HG03097 (cell line): ENCODE measurements around the gene CLN3.
"Not testable (repeated sequence)": the region's sequence is repeated elsewhere in the genome, so short reads cannot be mapped to it uniquely, and the experiment has no call there.

Source experiments
- ATAC-seq: cut with Tn5 transposase; IDR thresholded peaks from one replicate; pipeline ENCODE4 v1.9.1; 2021; ENCODE audit not compliant: unreplicated experiment, low FRiP score

Gene CLN3

DNA sequence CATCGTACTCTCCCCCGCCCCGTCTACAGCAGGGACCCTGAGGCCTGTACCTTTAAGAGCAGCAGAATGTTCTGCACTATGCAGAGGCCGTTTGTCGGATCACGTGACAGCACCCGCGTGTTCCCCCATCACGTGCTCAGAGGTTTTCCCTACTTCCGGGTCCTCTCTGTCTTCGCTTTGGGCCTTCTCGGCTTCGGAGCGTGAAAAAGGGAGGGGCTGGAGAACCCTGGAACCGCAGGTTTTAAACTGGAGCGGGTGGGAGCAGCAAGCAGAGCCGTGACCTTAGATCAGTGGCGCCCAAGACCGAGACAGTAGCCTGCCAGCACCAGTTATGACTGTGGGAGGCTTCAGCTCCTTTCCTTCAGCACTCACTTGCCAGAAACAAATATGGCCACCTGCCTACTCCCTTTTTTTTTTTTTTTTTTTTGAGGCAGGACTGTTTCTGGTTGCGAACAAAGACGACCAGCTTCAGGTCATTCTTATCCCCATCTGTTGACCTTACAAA lies at the start of gene CLN3:
CLN3 (minus strand) TSS at position 105 of the 505 bp plus-strand sequence. CDS start 315 bp downstream, outside the sequence.
- peak; percentile 60 for ATAC-seq

DNA sequence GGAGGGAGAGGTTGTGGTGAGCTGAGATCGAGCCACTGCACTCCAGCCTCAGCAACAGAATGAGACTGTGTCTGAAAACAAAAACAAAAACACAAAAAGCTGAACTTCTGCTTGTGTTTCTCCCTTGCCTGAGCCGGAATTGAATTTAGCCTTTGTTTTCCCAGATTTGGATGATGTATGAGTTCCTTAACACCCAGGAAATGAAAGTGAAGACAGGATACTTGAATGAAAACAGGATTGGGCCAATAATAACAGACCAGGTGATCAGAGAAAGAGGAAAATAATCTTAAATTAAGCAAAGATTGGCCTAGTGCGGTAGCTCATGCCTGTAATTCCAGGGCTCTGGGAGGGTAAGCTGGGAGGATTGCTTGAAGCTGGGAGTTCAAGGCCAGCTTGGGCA lies 48.5 kb upstream of the CLN3 start:
- ATAC-seq: no peak

DNA sequence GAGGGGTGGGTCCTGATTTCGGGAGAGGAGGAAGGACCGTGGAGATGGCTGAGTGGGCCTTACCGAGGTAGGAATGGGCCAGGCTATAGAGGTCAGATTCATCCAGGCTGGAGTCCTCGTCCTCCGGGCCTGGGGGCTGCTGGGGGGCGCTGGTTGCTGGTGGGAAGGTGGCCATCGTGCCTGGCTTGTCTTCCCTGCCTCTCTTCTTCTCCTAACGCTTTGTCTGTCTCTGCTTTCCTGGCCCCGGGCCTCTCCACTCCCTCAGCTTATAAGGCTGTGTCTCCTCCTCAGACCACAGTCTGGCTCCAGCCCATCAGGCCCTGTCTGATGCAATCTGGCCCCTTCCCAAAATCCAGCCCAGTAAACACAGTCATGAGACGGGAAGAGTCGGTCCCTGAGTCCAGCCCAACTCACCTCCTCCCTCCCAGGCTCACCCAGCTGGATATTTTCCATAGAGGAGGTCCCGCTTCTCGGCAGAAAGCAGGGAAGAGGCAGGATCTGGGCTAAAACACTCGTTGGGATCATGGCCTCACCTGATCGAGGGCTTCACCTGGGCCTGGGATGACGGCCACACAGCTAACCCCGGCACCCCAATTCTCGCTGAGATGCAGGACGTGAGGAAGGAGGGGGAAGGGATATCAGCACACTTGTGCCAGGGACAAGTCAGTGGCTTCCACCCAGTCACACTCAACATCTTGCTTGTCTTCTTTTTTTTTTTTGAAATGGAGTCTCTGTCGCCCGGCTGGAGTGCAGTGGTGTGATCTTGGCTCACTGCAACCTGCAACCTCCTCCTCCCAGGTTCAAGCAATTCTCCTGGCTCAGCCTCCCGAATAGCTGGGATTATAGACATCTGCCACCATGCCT lies 47.1 kb upstream of the CLN3 start, which contains the start of gene NUPR1:
NUPR1 (minus strand) TSS at position 242 of the 864 bp plus-strand sequence; CDS start at position 175, 67 bp downstream.
- no peak for ATAC-seq

DNA sequence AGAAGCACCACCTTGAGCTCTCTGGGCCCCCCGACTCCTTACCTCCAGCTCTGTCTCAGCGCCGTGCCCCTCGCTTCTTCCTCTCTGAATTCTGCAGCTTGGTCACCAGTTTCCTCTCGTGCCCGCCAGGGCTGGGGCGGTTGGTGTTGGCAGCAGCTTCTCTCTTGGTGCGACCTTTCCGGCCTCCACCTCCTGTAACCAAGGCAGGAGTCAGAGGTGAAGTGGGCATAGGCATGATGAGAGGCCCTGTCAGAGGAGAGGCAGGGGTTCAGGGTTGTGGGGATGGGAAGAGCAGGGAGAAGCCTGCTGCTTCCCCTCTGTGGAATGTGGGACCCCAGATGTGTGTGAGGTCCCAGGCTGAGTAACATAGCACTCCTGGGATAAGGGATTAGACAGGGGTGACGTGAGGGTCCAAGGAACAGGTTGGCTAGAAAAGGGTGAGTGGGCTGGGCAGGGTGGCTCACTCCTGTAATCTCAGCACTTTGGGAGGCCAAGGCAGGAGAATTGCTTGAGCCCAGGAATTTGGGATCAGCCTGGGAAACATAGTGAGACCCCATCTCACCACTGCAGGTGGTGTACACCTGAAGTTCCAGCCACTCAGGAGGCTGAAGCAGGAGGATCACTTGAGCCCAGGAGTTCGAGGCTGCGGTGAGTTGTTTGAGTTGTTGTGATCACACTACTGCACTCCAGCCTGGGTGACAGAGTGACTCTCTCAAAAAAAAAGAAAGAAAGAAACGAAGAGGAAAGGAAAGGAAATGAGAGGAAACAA lies 46.3 kb upstream of the CLN3 start:
- ATAC-seq: no peak

DNA sequence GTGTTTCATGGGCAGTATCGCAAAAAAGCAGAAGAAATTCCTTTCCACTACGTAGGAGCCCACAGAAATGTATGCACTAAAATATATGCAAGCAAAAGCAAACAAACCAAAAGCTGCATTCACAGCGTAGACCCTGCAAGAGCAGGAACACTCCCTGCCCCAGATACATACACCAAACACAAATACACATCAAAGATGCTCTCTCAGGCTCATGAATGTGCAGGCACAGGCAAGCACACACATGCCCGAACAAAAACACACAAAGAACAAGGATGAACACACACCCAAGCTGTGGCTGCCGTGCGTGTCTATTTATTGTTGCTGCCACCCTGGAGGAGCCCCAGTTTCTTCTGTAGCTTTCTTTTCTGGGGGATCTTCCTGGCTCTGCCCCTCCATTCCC lies 45.2 kb upstream of the CLN3 start:
- ATAC-seq: no peak

DNA sequence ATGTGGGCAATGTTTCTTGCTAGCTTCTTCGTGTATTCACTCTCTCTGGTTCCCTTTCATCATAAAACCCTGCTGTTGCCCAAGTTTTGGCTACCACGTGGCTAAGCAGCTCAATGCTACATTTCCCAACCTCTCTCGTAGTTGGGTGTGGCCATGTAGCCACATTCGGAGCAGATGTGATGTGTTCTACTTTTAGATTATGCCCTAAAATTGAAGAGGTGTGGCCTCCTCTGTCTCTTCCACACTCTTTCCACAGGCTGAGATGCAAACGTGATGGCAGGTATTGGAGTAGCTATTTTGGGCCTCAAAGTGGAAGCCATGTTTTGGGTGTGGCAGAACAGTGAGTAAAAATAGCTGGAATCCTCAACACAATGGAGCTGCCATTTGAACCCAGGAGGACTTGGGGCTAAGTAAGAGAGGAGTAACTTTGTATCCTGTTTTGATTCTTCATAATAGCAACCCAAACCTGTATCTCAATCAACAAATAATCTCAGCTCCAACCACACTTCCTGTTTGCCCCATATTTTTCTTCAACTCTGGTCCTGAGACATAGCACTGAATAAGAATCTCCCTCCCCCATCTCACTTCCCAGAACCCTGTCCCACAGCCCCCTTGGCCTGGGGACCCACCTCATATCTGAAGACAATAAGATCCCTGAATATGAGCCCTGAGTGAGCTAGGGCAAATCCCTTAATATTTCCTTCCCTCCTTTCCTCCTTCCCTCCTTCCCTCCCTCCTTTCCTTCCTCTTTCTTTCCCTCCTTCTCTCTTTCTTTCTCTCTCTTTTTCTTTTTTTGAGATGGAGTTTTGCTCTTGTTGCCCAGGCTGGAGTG lies 42.9 kb upstream of the CLN3 start:
- no peak for ATAC-seq

DNA sequence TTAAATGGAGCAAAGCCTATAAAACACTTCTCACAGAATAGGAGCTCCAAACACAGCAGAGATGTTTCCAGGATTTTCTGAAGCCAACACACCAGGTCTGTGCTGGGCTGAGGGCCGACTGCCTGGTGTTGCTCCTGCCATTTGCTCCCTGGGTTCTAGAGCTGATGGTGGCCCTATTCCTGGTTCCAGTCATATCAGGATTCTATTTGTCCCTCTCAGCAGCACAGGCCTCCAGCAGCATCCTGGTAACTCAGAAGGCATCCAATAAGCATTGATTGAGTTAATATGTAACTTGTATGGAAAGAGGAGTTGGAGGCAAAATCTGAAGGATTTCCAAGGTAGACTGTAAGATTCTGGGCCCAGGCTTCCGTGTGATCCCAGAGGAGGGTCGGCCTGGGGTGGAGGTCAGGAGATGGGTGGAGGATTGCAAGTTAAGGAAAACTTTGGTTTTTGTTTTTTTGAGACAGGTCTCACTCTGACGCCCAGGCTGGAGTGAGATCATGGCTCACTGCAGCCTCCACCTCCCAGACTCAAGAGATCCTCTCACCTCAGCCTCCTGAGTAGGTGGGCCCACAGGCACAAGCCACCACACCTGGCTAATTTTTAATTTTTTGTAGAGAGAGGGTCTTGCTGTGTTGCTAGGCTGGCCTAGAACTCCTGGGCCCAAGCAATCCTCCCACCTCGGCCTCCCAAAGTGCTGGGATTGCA lies 41.2 kb upstream of the CLN3 start:
- ATAC-seq: no peak

DNA sequence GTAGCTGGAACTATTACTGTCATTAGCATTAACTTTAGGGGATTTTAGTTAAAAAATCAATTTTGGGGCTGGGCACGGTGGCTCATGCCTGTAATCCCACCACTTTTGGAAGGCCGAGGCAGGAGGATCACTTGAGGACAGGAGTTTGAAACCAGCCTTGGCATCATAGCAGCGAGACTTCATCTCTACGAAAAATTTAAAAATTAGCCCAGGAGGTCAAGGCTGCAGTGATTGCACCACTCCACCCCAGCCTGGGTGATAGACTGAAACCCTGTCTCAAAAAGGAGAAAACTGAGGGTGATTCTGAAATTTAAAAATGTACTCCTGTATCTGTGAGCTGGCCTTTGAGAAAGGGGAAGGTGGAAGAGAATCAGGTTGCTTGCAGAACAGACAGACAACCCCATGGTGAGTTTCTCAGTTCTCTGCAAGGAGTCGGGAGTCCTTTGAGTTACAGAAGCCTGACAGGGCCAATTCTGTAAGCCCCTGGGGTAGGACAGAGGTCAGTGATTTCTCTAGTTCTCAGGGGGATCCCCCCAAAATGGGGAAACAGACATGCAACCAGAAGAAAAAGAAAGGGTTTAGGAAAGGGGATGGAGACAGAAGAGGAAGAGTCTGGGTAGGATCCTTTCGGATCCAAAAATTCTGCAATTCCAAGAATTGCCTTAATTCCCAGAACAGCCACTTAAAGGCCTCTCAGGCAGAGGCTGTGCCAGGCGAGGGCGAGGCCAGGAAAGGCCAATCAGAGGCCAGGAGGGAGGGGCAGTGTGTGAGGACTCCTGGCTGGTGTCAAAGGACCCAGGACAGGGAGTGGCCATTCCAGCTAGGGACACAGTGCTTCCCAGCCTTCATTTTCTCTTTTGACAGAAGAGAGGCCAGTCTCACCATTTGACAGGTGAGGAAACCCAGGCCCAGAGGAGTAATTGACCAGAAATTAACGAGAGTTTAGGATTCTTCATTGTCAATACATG lies 40.2 kb upstream of the CLN3 start:
- no peak for ATAC-seq

DNA sequence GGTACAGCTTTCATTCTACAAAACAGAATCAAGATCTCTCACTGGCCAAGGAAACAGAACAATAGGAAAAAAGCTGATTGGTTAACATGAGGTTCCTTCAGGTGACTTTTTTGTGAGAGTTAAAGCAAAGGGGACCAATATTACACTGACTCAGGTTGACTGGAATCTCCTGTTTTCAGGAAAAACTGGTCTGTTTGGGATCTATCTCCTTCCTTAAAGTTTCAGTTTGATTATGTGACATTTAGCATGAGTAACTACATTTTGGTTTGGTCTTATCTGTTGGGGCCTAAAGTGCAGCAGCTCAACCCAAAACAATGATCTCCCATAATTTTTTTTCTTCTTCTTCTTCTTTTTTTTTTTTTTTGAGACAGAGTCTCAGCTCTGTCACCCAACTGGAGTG lies 37.2 kb upstream of the CLN3 start:
- no peak for ATAC-seq

DNA sequence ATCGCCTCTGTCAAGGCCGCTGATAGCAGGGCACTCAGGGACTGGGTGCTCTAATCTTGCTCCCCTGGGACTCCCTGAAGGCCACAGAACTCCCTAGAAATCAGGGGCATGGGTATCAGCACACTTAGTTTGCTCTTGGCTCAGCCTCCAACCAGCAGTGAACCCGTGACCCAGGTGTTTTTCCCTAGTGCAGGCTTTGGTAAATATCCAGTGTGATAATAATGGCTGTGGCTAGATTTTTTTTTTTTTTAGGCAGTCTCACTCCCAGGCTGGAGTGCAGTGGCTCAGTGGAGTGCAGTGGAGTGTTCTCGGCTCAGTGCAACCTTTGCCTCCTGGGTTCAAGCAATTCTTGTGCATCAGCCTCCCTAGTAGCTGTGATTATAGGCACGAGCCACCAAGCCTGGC lies 36.6 kb upstream of the CLN3 start:
- ATAC-seq: no peak

DNA sequence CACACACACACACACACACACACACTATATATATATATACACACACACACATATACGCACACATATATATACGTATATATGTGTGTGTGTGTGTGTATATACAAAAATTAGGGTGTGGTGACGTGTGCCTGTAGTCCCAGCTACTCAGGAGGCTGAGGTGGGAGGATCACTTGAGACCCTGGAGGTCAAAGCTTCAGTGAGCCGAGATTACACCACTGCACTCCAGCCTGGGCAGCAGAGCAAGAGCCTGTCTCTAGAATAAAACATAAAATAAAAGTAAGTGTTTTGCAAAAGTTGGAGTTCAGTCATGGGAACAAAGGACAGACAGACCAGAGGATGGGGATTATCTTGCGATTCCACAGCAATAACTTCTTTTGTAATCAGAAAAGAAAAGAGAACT lies 36.1 kb upstream of the CLN3 start:
- no peak for ATAC-seq

DNA sequence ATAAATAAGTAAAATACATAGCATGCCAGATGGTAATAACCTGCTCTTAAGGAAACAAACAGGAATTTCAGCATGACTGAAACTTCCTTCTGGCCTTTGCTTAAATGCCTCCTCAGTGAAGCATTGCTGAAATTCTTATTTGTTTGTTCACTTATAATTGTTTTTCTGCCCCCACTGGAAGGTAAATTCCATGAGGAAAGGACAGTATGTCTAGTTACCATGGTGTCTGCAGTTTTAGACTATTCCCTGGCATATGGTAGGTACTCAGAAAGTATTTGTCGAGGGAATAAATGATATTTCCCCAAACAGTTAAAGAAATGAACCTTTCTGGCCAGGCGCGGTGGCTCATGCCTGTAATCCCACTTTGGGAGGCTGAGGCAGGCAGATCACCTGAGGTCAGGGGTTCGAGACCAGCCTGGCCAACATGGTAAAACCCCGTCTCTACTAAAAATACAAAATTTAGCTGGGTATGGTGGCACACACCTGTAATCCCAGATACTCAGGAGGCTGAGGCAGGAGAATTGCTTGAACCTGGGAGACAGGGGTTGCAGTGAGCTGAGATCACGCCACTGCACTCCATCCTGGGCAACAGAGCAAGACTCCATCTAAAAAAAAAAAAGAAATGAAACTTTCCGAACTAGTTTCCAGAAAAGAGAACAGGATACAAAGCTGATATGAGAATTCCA lies 35.4 kb upstream of the CLN3 start:
- ATAC-seq: not testable (repeated sequence)

DNA sequence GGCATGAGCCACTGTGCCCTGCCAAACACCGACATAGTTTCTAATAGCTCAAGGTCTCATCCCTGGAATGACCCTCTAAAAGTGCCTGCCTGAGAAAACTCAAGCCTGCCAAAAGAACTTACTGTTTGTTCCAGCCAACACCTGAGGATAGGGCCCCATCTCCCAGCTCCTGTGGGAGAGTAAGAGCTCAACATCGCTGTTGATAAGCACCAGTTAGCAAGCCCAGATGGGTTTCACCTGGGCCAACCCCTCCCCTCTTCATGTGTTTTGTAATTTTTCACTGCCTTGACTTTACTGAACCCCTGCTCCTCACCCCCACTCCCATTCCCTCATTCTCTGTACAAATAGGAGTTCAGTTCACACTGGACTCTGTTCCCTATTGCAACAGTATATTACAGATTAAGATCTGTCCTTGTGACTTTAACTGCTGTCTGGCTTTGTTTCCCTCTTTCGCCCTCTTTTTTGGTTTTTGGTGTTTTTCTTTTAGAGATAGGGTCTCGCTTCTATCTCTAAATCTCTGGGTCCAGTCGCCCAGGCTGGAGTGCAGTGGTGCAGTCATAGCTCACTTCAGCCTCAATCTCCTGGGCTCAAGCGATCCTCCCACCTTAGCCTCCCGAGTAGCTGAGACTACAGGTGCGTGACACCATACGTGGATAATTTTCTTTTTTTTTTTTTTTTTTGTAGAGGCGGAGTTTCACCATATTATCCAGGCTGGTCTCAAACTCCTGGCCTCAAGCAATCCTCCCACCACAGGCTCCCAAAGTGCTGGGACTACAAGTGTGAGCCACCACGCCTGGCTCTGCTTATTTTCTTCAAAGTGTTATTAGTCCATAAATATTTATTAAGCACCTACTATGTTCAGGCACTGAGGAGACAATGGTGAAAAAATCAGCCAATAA lies 34.6 kb upstream of the CLN3 start:
- no peak for ATAC-seq

DNA sequence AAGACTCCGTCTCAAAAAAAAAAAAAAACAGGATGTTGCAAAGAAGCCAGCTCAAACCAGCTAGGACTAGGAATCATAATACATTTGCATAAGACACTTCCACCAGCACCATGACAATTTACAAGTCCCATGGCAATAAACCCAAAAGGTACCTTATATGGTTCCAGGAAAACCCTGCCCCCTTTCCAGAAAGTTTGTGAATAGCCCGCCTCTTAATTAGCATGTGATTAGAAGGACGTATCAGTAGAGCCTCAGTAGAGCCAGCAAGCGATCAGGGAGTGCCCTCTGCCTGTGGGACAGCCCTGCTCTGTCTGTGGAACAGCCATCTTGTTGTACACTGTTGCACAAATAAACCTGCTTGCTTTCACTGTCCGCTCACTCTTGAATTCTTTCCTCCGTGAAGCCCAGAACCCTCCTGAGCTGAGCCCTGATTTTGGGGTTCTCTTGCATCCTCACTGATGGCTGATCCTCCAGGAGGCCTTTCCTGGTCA lies 32.9 kb upstream of the CLN3 start:
- no peak for ATAC-seq

DNA sequence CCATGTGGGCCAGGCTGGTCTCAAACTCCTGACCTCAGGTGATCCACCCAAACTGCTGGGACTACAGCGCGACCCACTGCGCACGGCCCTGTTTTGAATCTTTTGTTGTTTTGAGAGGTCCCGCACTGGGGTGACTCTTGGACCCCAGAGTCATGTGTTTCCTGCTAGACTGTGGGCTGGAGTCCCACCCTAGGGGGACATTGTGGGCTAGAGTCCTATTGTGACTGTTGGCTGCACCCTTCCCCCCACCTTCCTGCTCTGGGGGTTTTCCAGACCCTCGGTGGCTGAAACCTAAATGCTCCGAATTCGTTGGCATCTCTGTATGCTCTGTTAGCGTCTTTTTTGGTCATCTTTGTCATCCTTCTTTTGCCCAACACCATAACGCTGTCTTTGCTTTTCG lies 30.9 kb upstream of the CLN3 start:
- no peak for ATAC-seq

DNA sequence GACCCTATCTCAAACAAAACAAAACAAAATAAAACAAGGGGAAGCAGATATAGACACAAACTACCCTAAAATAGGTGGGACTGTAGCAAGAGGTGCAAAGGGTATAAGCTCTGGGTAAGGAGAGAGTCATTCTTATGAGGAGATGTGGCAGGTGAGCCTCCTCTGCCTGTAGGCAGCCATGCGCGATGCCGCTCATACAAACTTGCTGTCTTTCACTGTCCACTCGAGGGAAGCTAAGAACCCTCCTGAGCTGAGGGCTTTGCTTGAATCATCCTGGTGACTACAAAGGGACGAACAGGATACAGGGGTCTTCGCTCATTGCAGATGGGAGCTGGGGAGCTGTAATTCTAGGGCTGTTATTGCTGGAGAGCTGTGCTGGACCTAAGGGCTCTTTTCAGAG lies 29.6 kb upstream of the CLN3 start:
- ATAC-seq: no peak

DNA sequence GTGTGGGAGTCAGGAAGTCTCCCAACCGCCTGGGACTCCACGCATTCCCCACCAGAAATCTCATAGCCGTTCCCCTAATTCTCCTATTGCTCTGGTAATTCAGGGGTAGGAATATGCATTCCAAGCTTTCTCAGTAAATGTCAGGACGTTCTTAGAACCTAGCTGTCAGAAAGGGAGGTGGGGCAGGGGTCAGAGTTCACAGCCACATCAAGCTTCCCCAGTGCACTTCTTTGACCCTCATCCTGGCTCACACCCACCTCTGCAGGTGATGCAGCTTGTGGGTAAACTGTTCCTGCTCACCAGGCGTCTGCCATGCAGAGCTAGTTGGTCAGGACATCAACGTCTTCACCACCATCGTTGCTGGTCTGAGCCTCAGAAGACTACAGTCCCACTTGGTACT lies 28.8 kb upstream of the CLN3 start:
- no peak for ATAC-seq
